Superior temporal gyrus (tissue), 1 donor: ENCODE results near the gene SETD7.

Experiments
- DNase-seq: peaks from one replicate; pipeline ENCODE4 v3.0.0-alpha.2; 2016; ENCODE audit errors: extremely low spot score

The SETD7 gene

DNA sequence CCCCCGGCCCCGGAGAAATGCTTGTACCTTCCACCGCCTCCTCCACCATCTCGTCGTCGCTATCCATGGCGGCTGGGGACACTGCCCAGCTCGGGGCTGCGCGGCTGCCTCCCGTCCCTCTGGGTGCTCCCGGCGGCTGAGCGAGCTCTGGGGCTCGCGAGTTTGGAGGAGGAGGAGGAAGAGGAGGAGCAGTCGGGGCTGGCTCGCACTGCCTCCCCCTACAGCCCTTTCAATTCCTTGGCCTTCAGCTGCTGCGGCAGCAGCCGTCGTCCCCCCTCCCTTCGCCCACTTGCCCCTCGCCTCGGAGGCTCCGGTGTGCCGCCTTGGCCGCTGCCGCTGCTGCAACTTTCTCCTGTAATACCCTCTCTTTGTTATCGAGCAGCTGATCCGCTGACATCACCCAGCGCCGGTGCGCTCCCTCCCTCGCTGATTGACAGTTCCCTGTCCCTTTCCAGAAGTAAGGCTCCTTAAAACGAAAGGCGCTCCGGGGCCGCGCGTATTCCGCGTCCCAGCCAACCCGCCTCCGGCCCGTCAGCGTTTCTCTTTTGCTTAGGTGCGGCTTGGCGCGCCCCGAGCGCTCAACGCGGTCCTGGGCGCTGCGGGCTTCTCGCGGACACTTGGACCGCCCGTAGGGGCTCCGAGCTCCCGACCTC, at the start of gene SETD7:
SETD7 (minus strand) TSS at position 149 of the 653 bp plus-strand sequence; CDS start at position 67, 82 bp downstream.
- DNase-seq, result peak; percentile 82

DNA sequence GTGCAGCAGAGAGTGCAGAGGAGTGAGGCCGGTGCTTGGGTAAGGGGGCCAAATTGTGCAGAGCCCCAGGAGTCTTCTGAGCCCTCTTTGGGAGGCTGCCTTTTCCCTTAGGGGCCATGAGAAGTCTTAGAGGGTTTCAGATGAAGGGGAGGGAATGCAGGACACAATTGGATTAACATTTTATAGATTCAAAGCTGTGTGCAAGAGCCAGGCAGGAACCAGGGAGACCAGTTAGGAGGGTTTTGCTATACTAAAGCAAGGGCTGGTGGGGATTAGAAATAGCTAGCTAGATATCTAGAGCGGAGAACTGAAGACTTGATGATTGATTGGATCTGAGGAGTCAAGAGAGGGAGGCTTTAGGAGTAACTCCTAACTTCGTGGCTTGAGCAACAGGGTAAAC, 49.5 kb upstream of the SETD7 start:
- no peak for DNase-seq

- peak; percentile 90 for DNase-seq
These were observed 47.8 kb upstream of the SETD7 start for GRCh38 chr4:139603576-139604410.

DNA sequence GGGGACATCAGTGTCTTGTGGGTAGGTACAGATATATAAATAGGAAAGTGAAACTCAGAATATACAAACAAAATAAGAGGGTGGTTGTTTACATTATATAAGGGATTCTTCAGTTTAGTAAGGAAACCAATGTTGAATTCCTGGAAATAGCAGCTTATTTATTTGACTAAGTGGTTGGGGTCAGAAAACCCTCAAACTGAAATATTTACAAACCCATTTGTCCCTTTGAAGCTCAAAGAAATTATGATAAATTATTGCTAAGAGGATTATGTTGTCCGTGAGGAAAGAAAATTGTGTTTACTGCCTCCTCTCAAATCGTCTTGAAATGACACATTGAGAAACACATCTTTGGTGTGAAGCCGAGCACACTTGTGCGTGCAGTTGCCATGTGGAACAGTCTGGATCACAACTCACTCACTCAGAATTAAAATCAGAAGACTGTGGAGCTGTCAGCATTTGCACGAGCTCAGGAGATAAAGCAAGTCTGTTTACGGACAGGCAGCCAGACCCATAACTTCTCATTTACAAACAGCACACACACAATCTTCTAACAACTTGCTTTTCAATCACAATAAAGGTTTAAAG, 46.8 kb upstream of the SETD7 start:
- DNase-seq, result no peak

- no peak for DNase-seq
These were observed 44.6 kb upstream of the SETD7 start for GRCh38 chr4:139600662-139601061.

DNA sequence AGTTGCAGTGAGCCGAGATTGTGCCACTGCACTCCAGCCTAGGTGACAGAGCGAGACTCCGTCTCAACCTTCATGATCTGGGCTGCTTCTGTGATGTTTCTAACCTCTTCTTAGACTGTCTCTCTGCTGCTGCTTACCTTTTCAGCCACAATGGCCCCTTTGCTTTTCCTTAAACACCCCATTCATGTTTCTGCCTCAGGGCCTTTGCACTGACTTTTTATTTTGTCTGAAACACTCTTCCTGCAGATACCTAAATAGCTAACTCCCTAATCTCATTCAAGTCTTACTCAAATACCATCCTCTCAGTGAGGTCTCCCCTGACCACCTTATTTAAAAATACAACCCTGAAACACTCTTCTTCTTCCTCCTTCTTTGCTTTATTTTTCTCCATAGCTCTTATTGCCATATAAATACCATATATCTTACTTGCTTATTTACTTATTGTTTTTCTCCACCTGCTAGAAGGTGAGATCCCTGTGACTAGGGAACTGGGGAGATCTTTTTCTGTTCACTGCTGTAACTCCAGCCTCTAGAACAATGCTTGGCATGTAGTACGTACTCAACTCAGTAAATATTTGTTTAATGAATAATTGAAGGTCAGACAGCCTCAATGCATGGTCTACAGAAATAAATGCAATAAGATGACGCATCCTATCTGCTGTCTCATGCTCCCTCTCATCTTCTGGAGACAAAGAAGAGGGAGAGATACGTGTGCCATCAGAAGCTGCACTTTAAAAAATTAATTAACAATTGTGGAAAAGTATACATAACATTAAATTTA, 43.8 kb upstream of the SETD7 start:
- DNase-seq, result no peak

DNA sequence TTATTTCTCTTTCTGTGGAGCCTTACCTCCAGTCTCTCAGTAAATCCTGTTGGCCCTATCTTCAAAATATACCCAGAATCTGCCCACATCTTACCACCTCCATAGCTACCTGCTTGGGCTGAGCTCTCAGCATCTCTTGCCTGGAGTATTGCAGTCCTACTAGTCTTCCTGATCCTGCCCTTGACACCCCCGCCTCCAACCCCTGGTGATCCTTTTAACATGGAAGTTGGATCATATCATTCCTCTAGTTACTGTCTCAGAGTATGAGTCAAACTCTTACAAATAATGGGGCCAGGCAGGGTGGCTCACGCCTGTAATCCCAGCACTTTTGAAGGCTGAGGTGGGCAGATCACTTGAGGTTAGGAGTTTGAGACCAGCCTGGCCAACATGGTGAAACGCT, 43.1 kb upstream of the SETD7 start:
- no peak for DNase-seq

DNA sequence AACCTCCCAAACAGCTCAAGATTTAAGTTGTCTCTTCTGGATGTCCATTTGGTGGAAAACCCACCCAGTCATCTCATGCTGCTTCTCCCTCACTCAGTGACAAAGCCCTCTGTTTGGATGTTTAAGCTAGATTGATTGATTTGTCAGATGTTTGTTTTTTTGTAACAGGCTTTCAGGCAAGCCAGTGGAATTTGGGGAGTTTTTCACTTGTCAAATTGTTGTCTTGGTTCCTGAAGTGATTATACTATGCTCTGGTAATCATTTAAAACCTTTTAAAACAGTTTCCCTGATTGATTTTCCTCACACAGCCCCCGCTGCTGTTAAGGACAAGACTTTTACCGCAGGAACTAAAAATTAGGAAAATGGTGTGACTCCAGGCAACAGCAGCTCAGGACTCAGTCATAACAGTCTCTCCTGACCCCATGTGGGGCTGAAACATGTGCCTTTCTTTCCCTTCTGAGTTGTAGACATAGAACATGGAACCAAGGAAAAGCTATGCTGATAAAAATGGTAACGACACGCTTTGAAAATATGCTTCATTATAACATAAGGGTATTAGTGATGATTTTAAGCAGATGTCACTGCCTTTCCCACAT, 40.8 kb upstream of the SETD7 start:
- DNase-seq, result no peak

DNA sequence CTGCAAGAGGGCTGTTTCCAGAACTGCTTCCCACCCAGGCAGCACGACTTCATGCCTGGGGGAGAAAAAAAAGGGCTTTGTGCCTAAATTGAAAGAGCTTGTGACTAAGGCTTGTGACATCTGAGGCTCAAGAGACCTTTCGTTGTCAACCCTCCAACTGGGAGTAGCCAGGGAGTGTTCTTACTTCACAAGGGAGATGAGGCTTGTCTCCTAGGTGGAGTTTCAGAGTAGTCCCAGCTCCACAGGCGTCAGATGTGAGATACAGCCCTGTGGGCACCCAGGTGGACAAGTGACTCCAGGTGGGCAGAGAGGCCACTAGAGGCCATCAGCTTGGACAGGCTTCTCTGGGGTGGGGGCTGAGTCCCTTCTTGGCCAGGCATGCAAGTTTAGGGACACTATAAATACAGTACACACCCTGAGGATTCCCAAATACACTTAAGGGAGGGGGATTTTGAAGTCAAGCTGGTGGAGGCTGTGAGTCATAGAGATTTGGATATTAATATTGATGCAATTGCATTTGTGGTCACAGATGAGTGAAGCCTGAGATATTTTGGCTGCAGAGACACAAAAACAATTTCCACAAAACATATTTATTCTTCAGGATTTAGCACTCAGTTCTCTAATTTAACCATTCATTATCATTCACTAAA, 40.1 kb upstream of the SETD7 start:
- DNase-seq, result no peak

DNA sequence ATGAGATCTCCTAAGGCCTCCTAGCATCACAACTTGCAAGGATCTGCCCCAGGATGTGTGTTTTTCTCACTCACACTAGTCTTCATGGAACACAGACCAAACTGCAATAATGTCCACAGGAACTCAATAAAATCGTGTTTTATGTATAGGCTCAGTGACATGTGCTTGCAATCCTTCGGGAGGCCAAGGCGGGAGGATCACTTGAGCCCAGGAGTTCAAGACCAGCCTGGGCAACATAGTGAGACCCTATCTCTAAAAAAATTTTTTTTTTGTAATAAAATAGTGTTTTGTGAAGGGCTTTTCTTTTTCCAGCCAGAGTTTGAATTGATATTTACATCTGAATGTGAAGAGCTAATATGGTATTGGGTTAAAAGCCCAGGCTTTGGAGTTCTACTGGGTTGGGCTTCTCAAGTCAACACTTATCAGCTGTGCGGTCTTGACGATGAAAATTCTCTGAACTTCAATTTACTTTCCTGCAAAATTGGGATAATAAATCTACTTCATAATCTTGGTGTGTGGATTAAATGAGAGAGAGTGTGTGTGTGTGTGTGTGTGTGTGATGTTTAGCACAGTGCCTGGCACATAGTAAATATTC, 38.7 kb upstream of the SETD7 start:
- DNase-seq, result no peak

DNA sequence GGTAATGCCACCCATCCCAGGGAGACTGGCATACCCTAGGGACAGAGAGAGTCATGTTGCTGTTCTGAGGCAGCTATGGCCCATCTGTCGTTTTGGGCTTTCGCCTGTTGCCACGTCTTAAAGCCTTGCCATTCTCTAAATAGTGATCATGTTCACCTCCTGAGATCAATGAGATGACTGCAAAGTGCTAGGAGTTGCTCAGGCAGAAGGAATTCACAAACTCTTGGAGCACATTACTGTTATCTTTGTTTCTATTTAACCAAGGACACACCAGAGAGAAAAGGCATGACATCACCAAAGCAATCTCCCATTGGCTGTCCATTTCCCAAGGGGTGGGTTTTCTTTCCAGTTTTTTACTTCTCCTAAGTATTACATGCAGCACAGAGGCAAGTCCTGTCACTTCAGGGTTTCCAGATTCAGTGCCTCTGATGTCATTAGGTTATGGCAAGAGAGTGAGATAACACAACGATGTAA, 37.1 kb upstream of the SETD7 start:
- DNase-seq, result no peak

DNA sequence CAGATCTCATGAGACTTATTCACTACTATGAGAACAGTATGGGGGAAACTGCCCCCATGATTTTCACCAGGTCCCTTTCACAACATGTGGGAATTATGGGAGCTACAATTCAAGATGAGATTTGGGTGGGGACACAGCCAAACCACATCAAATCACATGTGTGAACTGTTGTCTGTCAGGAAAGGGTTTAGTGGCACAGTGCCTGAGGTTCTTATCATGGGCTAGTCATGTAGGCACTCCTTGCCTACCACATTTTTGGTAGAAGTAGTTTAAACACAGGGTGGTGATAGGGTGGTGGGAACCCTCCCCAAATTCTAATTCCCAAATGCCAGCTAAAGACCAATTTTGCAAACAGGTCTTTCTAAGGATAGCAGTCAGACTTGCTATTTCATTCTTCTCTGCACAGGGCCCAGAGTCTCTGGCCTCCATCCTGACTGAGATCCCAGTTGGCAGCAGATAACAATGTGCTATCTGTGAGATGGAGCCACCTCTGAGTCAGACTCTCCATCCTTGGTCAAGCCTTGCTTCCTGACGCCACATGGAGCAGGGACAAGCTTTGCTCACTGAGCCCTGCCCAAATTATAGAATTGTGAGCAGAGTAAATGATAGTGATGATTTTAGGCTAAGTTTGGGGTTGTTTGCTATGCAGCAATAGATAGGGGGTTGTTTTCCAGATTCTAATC, 33.5 kb upstream of the SETD7 start:
- DNase-seq, result peak; percentile 49

DNA sequence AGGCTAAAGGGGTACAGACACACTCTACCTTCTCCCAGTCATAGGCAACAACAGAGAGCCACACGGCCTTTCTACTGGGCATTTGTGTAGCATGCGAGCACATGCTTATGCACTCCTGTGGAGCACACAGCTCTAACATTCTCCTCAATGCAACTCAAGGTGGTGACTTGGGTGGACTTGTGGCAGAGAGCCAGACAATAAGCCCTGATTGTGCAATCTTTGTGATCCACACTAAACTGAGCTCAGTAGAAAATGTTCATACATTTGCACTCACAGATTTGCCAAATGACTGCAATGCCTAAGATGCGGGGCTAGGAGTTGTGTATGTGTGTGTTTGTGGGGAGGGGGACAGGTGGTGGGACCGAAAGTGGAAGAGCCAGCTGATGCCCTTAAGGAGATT, 31.4 kb upstream of the SETD7 start:
- DNase-seq, result no peak

DNA sequence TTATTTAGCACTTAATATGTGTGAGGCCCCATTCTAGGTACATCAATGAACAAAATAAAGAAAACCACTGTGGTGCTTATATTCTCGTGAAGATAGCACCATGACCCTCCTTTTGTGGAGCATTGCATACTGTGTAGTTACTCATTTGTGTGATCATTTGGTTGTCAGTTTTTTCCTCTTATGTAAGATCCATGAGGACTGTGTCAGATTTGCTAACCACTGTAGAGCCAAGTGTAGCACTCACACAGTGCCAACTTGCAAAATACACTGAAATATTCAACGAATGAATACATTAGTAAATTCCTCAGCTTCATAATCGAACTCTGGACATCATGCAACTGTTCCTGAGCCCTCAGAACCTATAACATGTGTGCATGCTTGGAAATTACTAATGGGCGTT, 29.5 kb upstream of the SETD7 start:
- no peak for DNase-seq

DNA sequence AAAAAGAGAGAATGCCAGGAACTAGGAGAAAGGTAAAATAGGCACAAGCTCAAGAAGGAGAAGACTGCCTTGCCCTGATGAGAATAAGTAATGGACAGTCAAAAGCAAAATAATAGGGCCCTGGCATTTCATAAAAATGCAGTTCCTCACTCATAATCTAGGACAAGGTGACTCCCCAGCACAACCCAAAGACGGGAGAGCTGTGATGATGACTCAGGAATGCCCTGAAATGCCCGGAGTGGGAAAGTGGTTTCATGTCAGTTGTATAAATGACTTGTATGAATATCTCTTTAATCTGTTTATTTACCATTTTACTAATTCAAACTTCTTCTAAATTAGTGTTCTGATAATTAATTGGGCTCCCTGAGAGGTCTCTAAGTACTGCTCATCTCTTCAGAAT, 28.8 kb upstream of the SETD7 start:
- no peak for DNase-seq

DNA sequence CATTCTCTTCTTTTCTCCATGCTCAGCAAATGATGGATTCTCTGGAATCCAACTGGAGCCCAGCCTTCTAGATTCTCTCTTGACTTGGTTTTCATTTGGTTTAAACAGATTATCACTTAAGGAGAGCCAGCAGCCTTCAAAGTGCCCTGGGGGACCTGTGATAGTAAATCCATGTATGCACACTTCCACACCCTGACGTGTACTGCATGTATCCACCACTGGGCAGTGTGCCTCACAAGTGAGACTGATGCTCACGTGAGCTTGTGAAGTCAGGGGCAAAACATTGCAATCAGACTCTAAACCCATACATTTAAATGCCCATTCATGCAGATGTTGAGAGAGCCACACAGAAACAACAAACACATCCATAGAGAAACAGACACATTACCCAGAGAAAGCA, 28.0 kb upstream of the SETD7 start:
- no peak for DNase-seq

DNA sequence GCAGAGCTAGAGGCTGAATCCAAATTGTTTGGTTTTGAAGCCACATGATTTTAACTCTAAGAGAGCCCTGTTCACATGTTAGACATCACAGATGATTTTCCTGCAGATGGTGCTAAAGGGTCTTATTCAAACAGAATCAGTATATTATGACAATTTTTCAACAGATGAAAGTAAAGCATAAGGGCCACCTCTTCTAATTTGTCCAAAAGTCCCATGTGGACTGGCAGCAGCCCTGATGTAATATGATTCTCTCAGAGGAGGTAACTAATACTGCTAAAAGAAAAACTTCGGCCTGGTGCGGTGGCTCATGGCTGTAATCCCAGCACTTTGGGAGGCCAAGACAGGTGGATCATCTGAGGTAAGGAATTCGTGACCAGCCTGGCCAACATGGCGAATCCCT, 26.0 kb upstream of the SETD7 start:
- DNase-seq, result no peak

GRCh38 chr4:139581096-139581495, 25.1 kb upstream of the SETD7 start:
- no peak for DNase-seq

DNA sequence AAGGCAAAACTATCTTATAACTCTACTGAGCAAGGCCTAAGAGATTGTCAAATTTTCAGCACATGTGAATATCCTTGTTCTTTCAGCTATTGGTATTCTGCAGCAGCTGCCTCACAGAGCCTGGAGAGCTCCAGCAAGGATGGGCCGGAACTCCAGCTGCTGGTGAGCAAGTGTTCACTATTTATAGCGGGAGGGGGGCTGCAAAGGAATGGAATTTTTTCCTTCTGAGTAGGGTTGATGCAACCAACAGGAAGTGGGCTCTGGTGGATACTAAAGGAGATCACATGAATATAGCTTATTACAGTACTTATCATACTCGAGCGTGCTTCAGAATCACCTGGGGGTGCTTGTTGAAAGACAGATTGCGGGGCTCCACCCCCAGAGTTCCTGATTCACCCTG, 20.2 kb upstream of the SETD7 start:
- no peak for DNase-seq

- no peak for DNase-seq
These were observed 19.1 kb upstream of the SETD7 start for GRCh38 chr4:139575072-139575471.
